ENCODE data around the gene EIF4A3.
"Not testable (repeated sequence)": the region's sequence is repeated elsewhere in the genome, so short reads cannot be mapped to it uniquely, and the experiment has no call there.

EIF4A3 gene

GRCh38 chr17:80171681-80172080, 24.8 kb upstream of the EIF4A3 start:
- DNase-seq, result no peak

GRCh38 chr17:80169784-80170500, 23.0 kb upstream of the EIF4A3 start, which contains the start of gene CARD14:
Gene CARD14 (plus strand): TSS chr17:80170030. CDS start chr17:80181439, 11,409 bp downstream.
- no peak for DNase-seq

GRCh38 chr17:80169107-80169506, 22.2 kb upstream of the EIF4A3 start:
- DNase-seq, result no peak

- no peak for DNase-seq
Observed at GRCh38 chr17:80168371-80168770, 21.4 kb upstream of the EIF4A3 start.

- no peak for DNase-seq
Observed at GRCh38 chr17:80166446-80166845, 19.5 kb upstream of the EIF4A3 start.

GRCh38 chr17:80164185-80164584, 17.3 kb upstream of the EIF4A3 start:
- no peak for DNase-seq

- DNase-seq, result no peak
Observed at GRCh38 chr17:80163336-80163735, 16.4 kb upstream of the EIF4A3 start.

GRCh38 chr17:80160536-80160935, 13.6 kb upstream of the EIF4A3 start:
- no peak for DNase-seq

GRCh38 chr17:80158846-80159245, 11.9 kb upstream of the EIF4A3 start:
- DNase-seq, result no peak

- DNase-seq, result not testable (repeated sequence)
Observed at GRCh38 chr17:80155600-80155999, 8.7 kb upstream of the EIF4A3 start.

- no peak for DNase-seq
Observed at GRCh38 chr17:80154166-80154565, 7.2 kb upstream of the EIF4A3 start.

- DNase-seq, result no peak
Observed at GRCh38 chr17:80153004-80153403, 6.1 kb upstream of the EIF4A3 start.

- no peak for DNase-seq
Observed at GRCh38 chr17:80152081-80152702, 5.3 kb upstream of the EIF4A3 start.

- DNase-seq, result no peak
Observed at GRCh38 chr17:80151333-80151732, 4.4 kb upstream of the EIF4A3 start.

- DNase-seq, result no peak
Observed at GRCh38 chr17:80146121-80147034, 550 bp downstream of the EIF4A3 start.

- no peak for DNase-seq
Observed at GRCh38 chr17:80145076-80146075, 1.6 kb downstream of the EIF4A3 start.

- DNase-seq, result no peak
Observed at GRCh38 chr17:80142929-80143328, 4.0 kb downstream of the EIF4A3 start.

- no peak for DNase-seq
Observed at GRCh38 chr17:80141463-80142165, 5.3 kb downstream of the EIF4A3 start.

- no peak for DNase-seq
Observed at GRCh38 chr17:80138856-80139426, 8.0 kb downstream of the EIF4A3 start.

GRCh38 chr17:80137131-80137530, 9.8 kb downstream of the EIF4A3 start:
- DNase-seq, result no peak

GRCh38 chr17:80133626-80133970, 13.3 kb downstream of the EIF4A3 start:
- no peak for DNase-seq

Measured in NCI-H187 (cell line).